ENCODE results near the gene DDX21.
A peak's percentile ranks its signal among the peaks of the same experiment; 100 is the strongest.
"Not testable (repeated sequence)": the region's sequence is repeated elsewhere in the genome, so short reads cannot be mapped to it uniquely, and the experiment has no call there.

The DDX21 gene

GRCh38 chr10:68979738-68980137 is 23.8 kb downstream of the DDX21 start:
- in situ Hi-C loops (cut with HindIII; ENCODE audit: low pct_ligation_motif_present, low pct_unique_long_range_greater_than_20kb, low sequenced_read_pairs); DNase-seq: not testable (repeated sequence)

- peak; percentile 35 for DNase-seq
Observed at GRCh38 chr10:68981074-68981473, 25.1 kb downstream of the DDX21 start.

GRCh38 chr10:68982389-68982788 is 26.4 kb downstream of the DDX21 start:
- in situ Hi-C loops (cut with HindIII; ENCODE audit: low pct_ligation_motif_present, low pct_unique_long_range_greater_than_20kb, low sequenced_read_pairs): no loop called here

More at GRCh38 chr10:68981074-68981473, 25.1 kb downstream of the DDX21 start:
- in situ Hi-C loops (cut with HindIII; ENCODE audit: low pct_ligation_motif_present, low pct_unique_long_range_greater_than_20kb, low sequenced_read_pairs): no loop called here

GRCh38 chr10:68987611-68988010 is 31.6 kb downstream of the DDX21 start:
- in situ Hi-C loops (cut with HindIII; ENCODE audit: low pct_ligation_motif_present, low pct_unique_long_range_greater_than_20kb, low sequenced_read_pairs): no loop called here
- no peak for DNase-seq

More at GRCh38 chr10:68982389-68982788, 26.4 kb downstream of the DDX21 start:
- no peak for DNase-seq

GRCh38 chr10:68988530-68989316 is 32.8 kb downstream of the DDX21 start, which contains the start of gene KIFBP:
Gene KIFBP, plus strand, starts transcription at chr10:68988803. Its CDS starts 30 bp downstream, at chr10:68988833.
- peak; percentile 99 for DNase-seq
- in situ Hi-C loops (cut with HindIII; ENCODE audit: low pct_ligation_motif_present, low pct_unique_long_range_greater_than_20kb, low sequenced_read_pairs): no loop called here

- in situ Hi-C loops (cut with HindIII; ENCODE audit: low pct_ligation_motif_present, low pct_unique_long_range_greater_than_20kb, low sequenced_read_pairs): no loop called here
- DNase-seq: peak; percentile 40
Observed at GRCh38 chr10:68989317-68989990, 33.5 kb downstream of the DDX21 start.

GRCh38 chr10:68992636-68993440 is 36.9 kb downstream of the DDX21 start:
- in situ Hi-C loops (cut with HindIII; ENCODE audit: low pct_ligation_motif_present, low pct_unique_long_range_greater_than_20kb, low sequenced_read_pairs): no loop called here
- DNase-seq: peak; percentile 51

GRCh38 chr10:68997211-68997610 is 41.2 kb downstream of the DDX21 start:
- in situ Hi-C loops (cut with HindIII; ENCODE audit: low pct_ligation_motif_present, low pct_unique_long_range_greater_than_20kb, low sequenced_read_pairs): no loop called here
- no peak for DNase-seq

- in situ Hi-C loops (cut with HindIII; ENCODE audit: low pct_ligation_motif_present, low pct_unique_long_range_greater_than_20kb, low sequenced_read_pairs): loop anchor here (25.0 kb wide), 1 partner anchor 107 kb away; the partner anchor contains the start of gene VPS26A
Observed at GRCh38 chr10:69004821-69005220, 48.9 kb downstream of the DDX21 start.

GRCh38 chr10:69005704-69006485 is 49.9 kb downstream of the DDX21 start:
- in situ Hi-C loops (cut with HindIII; ENCODE audit: low pct_ligation_motif_present, low pct_unique_long_range_greater_than_20kb, low sequenced_read_pairs): loop anchor here (25.0 kb wide), 1 partner anchor 106 kb away; the partner anchor contains the start of gene VPS26A

More at GRCh38 chr10:69004821-69005220, 48.9 kb downstream of the DDX21 start:
- peak; percentile 70 for DNase-seq

GRCh38 chr10:69007260-69007659 is 51.3 kb downstream of the DDX21 start:
- in situ Hi-C loops (cut with HindIII; ENCODE audit: low pct_ligation_motif_present, low pct_unique_long_range_greater_than_20kb, low sequenced_read_pairs): loop anchor here (25.0 kb wide), 1 partner anchor 105 kb away; the partner anchor contains the start of gene VPS26A

More at GRCh38 chr10:69005704-69006485, 49.9 kb downstream of the DDX21 start:
- DNase-seq: no peak

GRCh38 chr10:69009360-69009759 is 53.4 kb downstream of the DDX21 start:
- in situ Hi-C loops (cut with HindIII; ENCODE audit: low pct_ligation_motif_present, low pct_unique_long_range_greater_than_20kb, low sequenced_read_pairs): loop anchor here (25.0 kb wide), 1 partner anchor 103 kb away; the partner anchor contains the start of gene VPS26A
- no peak for DNase-seq

More at GRCh38 chr10:69007260-69007659, 51.3 kb downstream of the DDX21 start:
- DNase-seq: no peak

GRCh38 chr10:69010151-69010640 is 54.2 kb downstream of the DDX21 start:
- in situ Hi-C loops (cut with HindIII; ENCODE audit: low pct_ligation_motif_present, low pct_unique_long_range_greater_than_20kb, low sequenced_read_pairs): loop anchor here (25.0 kb wide), 1 partner anchor 102 kb away; the partner anchor contains the start of gene VPS26A
- no peak for DNase-seq

- DNase-seq: not testable (repeated sequence)
- in situ Hi-C loops (cut with HindIII; ENCODE audit: low pct_ligation_motif_present, low pct_unique_long_range_greater_than_20kb, low sequenced_read_pairs): loop anchor here (25.0 kb wide), 1 partner anchor 100 kb away; the partner anchor contains the start of gene VPS26A
Observed at GRCh38 chr10:69012778-69013177, 56.8 kb downstream of the DDX21 start.

GRCh38 chr10:69014171-69014570 is 58.2 kb downstream of the DDX21 start:
- in situ Hi-C loops (cut with HindIII; ENCODE audit: low pct_ligation_motif_present, low pct_unique_long_range_greater_than_20kb, low sequenced_read_pairs): loop anchor here (25.0 kb wide), 1 partner anchor 98 kb away; the partner anchor contains the start of gene VPS26A
- no peak for DNase-seq

GRCh38 chr10:69018613-69019012 is 62.6 kb downstream of the DDX21 start:
- no peak for DNase-seq
- in situ Hi-C loops (cut with HindIII; ENCODE audit: low pct_ligation_motif_present, low pct_unique_long_range_greater_than_20kb, low sequenced_read_pairs): loop anchor here (25.0 kb wide), 1 partner anchor 94 kb away; the partner anchor contains the start of gene VPS26A

- in situ Hi-C loops (cut with HindIII; ENCODE audit: low pct_ligation_motif_present, low pct_unique_long_range_greater_than_20kb, low sequenced_read_pairs): loop anchor here (25.0 kb wide), 1 partner anchor 90 kb away; the partner anchor contains the start of gene VPS26A
- no peak for DNase-seq
Observed at GRCh38 chr10:69022611-69023010, 66.6 kb downstream of the DDX21 start.
